ENCODE data around the gene PDE5A.
"Not testable (repeated sequence)": the region's sequence is repeated elsewhere in the genome, so short reads cannot be mapped to it uniquely, and the experiment has no call there.

Gene PDE5A

GRCh38 chr4:119643306-119644042 lies 14.9 kb upstream of the PDE5A start:
- no peaks in the 10 kb centered on the region for H3K36me3 ChIP-seq (ENCODE audit: control insufficient read depth, insufficient read depth, low read length, severe bottlenecking)
- H3K4me3 ChIP-seq (ENCODE audit: low read length), result no peak overlapping the region
- no peak overlapping the region for H3K9ac ChIP-seq (ENCODE audit: low read length)
- no peaks in the 10 kb centered on the region for H3K27me3 ChIP-seq (replicated peaks; ENCODE audit: control insufficient read depth, insufficient read depth, low read length)
- H3K9me3 ChIP-seq (ENCODE audit: control insufficient read depth, low read length), result no peaks in the 10 kb centered on the region
- H3K4me1 ChIP-seq (ENCODE audit: control insufficient read depth, insufficient read depth, low read length), result peaks cover 14% of the 10 kb centered on the region
- no peak for DNase-seq (ENCODE audit: low read depth)

- H3K9me3 ChIP-seq (ENCODE audit: control insufficient read depth, low read length), result no peaks in the 10 kb centered on the region
- H3K36me3 ChIP-seq (ENCODE audit: control insufficient read depth, insufficient read depth, low read length, severe bottlenecking), result no peaks in the 10 kb centered on the region
- H3K4me1 ChIP-seq (ENCODE audit: control insufficient read depth, insufficient read depth, low read length), result peaks cover 6% of the 10 kb centered on the region
- H3K27me3 ChIP-seq (replicated peaks; ENCODE audit: control insufficient read depth, insufficient read depth, low read length), result no peaks in the 10 kb centered on the region
- DNase-seq (ENCODE audit: low read depth), result no peak
- H3K9ac ChIP-seq (ENCODE audit: low read length), result no peak overlapping the region
- H3K4me3 ChIP-seq (ENCODE audit: low read length), result no peak overlapping the region
Observed at GRCh38 chr4:119641765-119642164, 13.2 kb upstream of the PDE5A start.

DNA sequence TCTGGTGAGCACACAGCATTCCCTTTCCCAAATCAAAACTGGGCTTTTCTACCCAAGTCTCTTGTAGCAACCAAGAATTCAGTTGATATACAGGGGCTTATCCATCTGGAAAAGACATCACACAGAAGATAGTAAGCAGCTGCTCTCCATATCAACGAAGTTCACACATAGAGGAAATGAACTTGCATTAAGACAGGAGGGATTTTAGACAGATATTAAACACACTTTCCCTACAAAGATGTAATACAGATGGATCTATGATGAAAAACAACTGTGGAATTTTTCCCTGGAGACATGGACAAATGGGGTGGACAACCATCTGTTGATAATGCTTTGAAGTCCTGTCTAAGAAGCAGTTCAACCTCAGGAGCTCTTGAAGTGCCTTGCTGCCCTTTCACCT lies 9.8 kb upstream of the PDE5A start:
- no peak for DNase-seq (ENCODE audit: low read depth)
- Histone ChIP-seq H3K27me3 (replicated peaks; ENCODE audit: control insufficient read depth, insufficient read depth, low read length) (no peaks in the 10 kb centered on the region), H3K9ac (ENCODE audit: low read length) (no peak overlapping the region), H3K4me3 (ENCODE audit: low read length) (no peak overlapping the region), H3K36me3 (ENCODE audit: control insufficient read depth, insufficient read depth, low read length, severe bottlenecking) (no peaks in the 10 kb centered on the region), H3K4me1 (ENCODE audit: control insufficient read depth, insufficient read depth, low read length) (no peaks in the 10 kb centered on the region), H3K9me3 (ENCODE audit: control insufficient read depth, low read length) (no peaks in the 10 kb centered on the region)

DNA sequence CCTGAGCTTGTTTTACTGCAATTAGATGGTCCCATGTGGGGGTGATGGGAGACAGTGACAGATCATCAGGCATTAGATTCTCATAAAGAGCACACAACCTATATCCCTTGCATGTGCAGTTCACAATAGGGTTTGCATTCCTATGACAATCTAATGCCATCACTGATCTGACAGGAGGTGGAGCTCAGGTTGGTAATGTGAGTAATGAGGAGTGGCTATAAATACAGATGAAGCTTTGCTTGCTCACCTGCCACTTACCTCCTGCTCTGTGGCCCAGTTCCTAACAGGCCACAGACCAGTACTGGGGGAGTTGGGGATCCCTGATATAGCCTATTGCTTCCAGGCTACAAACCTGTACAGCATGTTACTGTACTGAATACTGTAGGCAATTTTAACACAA lies 8.2 kb upstream of the PDE5A start:
- not testable (repeated sequence) for H3K9me3 ChIP-seq (ENCODE audit: control insufficient read depth, low read length); H3K4me1 ChIP-seq (ENCODE audit: control insufficient read depth, insufficient read depth, low read length); DNase-seq (ENCODE audit: low read depth); H3K36me3 ChIP-seq (ENCODE audit: control insufficient read depth, insufficient read depth, low read length, severe bottlenecking); H3K4me3 ChIP-seq (ENCODE audit: low read length); H3K27me3 ChIP-seq (replicated peaks; ENCODE audit: control insufficient read depth, insufficient read depth, low read length); H3K9ac ChIP-seq (ENCODE audit: low read length)

- peak; percentile 64 for DNase-seq (ENCODE audit: low read depth)
- Histone ChIP-seq H3K4me1 (ENCODE audit: control insufficient read depth, insufficient read depth, low read length) (peaks cover 6% of the 10 kb centered on the region), H3K27me3 (replicated peaks; ENCODE audit: control insufficient read depth, insufficient read depth, low read length) (no peaks in the 10 kb centered on the region), H3K9me3 (ENCODE audit: control insufficient read depth, low read length) (no peaks in the 10 kb centered on the region), H3K9ac (ENCODE audit: low read length) (no peak overlapping the region), H3K4me3 (ENCODE audit: low read length) (no peak overlapping the region), H3K36me3 (ENCODE audit: control insufficient read depth, insufficient read depth, low read length, severe bottlenecking) (no peaks in the 10 kb centered on the region)
Observed at GRCh38 chr4:119632216-119632615, 3.6 kb upstream of the PDE5A start.

DNA sequence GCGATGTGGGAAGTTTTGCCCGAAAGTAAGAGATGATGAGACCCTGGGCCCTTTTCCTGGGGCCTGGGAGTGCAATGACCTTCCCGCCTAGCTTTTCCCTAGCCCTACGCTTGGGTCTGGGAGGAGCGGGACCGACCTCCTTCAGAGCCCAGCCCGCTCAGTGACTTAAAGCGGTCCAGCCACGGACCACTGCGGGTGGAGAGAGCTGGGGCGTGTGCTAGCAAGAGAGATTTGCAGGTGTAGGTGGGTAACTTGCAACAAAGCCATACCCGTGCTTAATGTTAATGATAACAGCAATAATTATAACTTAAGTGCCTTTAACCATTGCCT lies 503 bp upstream of the PDE5A start:
- H3K9ac ChIP-seq (ENCODE audit: low read length), result peak overlapping the region; percentile 6
- no peaks in the 10 kb centered on the region for H3K36me3 ChIP-seq (ENCODE audit: control insufficient read depth, insufficient read depth, low read length, severe bottlenecking)
- no peaks in the 10 kb centered on the region for H3K27me3 ChIP-seq (replicated peaks; ENCODE audit: control insufficient read depth, insufficient read depth, low read length)
- peaks cover 8% of the 10 kb centered on the region for H3K4me1 ChIP-seq (ENCODE audit: control insufficient read depth, insufficient read depth, low read length)
- H3K9me3 ChIP-seq (ENCODE audit: control insufficient read depth, low read length), result no peaks in the 10 kb centered on the region
- H3K4me3 ChIP-seq (ENCODE audit: low read length), result peak overlapping the region; percentile 91
- DNase-seq (ENCODE audit: low read depth), result no peak

DNA sequence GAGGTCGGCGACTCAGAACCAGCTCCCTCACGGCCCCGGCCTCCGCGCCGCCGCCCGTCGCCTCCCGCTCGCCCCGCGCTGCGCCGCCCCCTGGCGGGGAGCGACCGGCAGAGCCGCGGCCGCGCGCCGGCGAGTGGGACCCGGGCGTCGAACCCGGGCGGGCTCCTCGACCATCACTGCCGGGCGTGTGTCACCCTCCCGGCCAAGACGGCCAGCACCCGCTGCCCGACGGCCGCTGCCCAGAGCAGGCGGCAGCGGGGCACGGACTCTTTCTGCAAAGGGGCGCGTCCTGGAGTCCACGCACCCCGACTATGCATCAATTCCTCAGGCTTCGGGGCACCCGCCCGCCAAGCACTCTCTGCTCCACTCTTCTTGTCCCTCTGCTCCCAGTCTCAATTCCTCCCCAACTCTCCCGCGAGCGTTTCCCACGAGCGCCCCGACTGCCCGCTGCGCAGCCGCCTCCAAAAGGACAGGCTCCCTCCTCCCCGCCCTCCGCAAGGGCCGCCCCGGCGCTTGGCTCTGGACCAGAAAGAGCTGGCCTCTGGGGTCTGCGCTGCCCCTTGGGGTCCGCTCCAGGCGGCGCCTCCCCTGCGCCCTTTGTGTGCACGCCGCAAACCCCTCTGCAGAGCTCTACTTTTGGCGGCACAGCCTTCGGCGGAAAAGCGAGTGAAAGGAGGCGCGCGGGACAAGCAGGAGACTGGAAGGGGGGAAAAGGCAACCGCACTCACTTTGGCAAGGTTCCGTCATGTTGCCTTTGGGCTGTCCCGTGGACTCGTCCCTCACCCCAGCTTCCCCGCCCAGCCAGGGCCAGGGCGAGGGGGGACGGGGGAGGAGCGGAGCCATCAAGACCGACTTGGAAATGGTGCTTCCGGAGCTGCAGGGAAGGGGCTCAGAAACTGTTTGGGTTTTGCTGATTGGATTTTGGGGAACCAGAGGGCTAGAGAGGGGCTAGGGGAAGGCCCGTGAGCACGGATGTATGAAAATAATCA lies 1.0 kb downstream of the PDE5A start:
- no peaks in the 10 kb centered on the region for H3K9me3 ChIP-seq (ENCODE audit: control insufficient read depth, low read length)
- H3K27me3 ChIP-seq (replicated peaks; ENCODE audit: control insufficient read depth, insufficient read depth, low read length), result no peaks in the 10 kb centered on the region
- H3K36me3 ChIP-seq (ENCODE audit: control insufficient read depth, insufficient read depth, low read length, severe bottlenecking), result no peaks in the 10 kb centered on the region
- DNase-seq (ENCODE audit: low read depth), result peak; percentile 91
- peaks cover 7% of the 10 kb centered on the region for H3K4me1 ChIP-seq (ENCODE audit: control insufficient read depth, insufficient read depth, low read length)
- peak overlapping the region; percentile 91 for H3K4me3 ChIP-seq (ENCODE audit: low read length)
- peak overlapping the region; percentile 81 for H3K9ac ChIP-seq (ENCODE audit: low read length)

- Histone ChIP-seq H3K27me3 (replicated peaks; ENCODE audit: control insufficient read depth, insufficient read depth, low read length) (no peaks in the 10 kb centered on the region), H3K9ac (ENCODE audit: low read length) (peak overlapping the region; percentile 81), H3K4me3 (ENCODE audit: low read length) (peak overlapping the region; percentile 91), H3K4me1 (ENCODE audit: control insufficient read depth, insufficient read depth, low read length) (peaks cover 3% of the 10 kb centered on the region), H3K36me3 (ENCODE audit: control insufficient read depth, insufficient read depth, low read length, severe bottlenecking) (no peaks in the 10 kb centered on the region), H3K9me3 (ENCODE audit: control insufficient read depth, low read length) (no peaks in the 10 kb centered on the region)
- no peak for DNase-seq (ENCODE audit: low read depth)
Observed at GRCh38 chr4:119626943-119627266, 1.7 kb downstream of the PDE5A start.

- Histone ChIP-seq H3K9me3 (ENCODE audit: control insufficient read depth, low read length) (no peaks in the 10 kb centered on the region), H3K4me1 (ENCODE audit: control insufficient read depth, insufficient read depth, low read length) (peaks cover 3% of the 10 kb centered on the region), H3K4me3 (ENCODE audit: low read length) (peak overlapping the region; percentile 91), H3K27me3 (replicated peaks; ENCODE audit: control insufficient read depth, insufficient read depth, low read length) (no peaks in the 10 kb centered on the region), H3K36me3 (ENCODE audit: control insufficient read depth, insufficient read depth, low read length, severe bottlenecking) (no peaks in the 10 kb centered on the region), H3K9ac (ENCODE audit: low read length) (peak overlapping the region; percentile 81)
- DNase-seq (ENCODE audit: low read depth), result peak; percentile 57
Observed at GRCh38 chr4:119626420-119626819, 2.2 kb downstream of the PDE5A start.

DNA sequence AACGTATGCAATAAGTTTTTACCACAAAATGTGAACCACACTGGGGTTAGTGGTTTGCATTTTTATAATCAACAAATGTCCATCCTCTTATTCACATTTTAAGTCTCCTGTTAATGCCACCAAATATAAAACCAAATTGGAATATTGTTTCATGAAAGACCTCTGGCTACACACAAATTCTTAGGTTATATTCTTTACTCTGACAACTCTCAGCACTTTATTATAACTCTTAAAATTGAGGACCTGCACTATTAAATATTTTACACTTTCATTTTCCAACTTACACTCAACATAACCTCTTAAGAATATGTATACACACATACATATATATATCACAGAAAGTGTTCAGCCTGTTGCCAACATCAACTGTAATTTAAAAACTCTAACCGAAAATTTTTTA lies 2.8 kb downstream of the PDE5A start:
- H3K27me3 ChIP-seq (replicated peaks; ENCODE audit: control insufficient read depth, insufficient read depth, low read length), result no peaks in the 10 kb centered on the region
- no peaks in the 10 kb centered on the region for H3K9me3 ChIP-seq (ENCODE audit: control insufficient read depth, low read length)
- H3K4me3 ChIP-seq (ENCODE audit: low read length), result peak overlapping the region; percentile 91
- H3K4me1 ChIP-seq (ENCODE audit: control insufficient read depth, insufficient read depth, low read length), result peaks cover 3% of the 10 kb centered on the region
- H3K36me3 ChIP-seq (ENCODE audit: control insufficient read depth, insufficient read depth, low read length, severe bottlenecking), result no peaks in the 10 kb centered on the region
- H3K9ac ChIP-seq (ENCODE audit: low read length), result no peak overlapping the region
- DNase-seq (ENCODE audit: low read depth), result no peak

GRCh38 chr4:119624356-119624755 lies 4.2 kb downstream of the PDE5A start:
- no peak for DNase-seq (ENCODE audit: low read depth)
- no peaks in the 10 kb centered on the region for H3K9me3 ChIP-seq (ENCODE audit: control insufficient read depth, low read length)
- H3K4me1 ChIP-seq (ENCODE audit: control insufficient read depth, insufficient read depth, low read length), result peaks cover 3% of the 10 kb centered on the region
- H3K4me3 ChIP-seq (ENCODE audit: low read length), result no peak overlapping the region
- H3K9ac ChIP-seq (ENCODE audit: low read length), result no peak overlapping the region
- no peaks in the 10 kb centered on the region for H3K27me3 ChIP-seq (replicated peaks; ENCODE audit: control insufficient read depth, insufficient read depth, low read length)
- no peaks in the 10 kb centered on the region for H3K36me3 ChIP-seq (ENCODE audit: control insufficient read depth, insufficient read depth, low read length, severe bottlenecking)
